ENCODE measurements around the gene INTS4.
"Not testable (repeated sequence)": the region's sequence is repeated elsewhere in the genome, so short reads cannot be mapped to it uniquely, and the experiment has no call there.

The INTS4 gene

GRCh38 chr11:77994434-77995362 is at the start of gene INTS4:
Gene INTS4 (minus strand): TSS chr11:77994668. CDS start chr11:77994643, 25 bp downstream.
- DNase-seq = peak; percentile 100

GRCh38 chr11:78041843-78042440 is 47.5 kb upstream of the INTS4 start:
- no peak for DNase-seq

GRCh38 chr11:78041380-78041719 is 46.9 kb upstream of the INTS4 start:
- not testable (repeated sequence) for DNase-seq

- no peak for DNase-seq
Observed at GRCh38 chr11:78040691-78041379, 46.4 kb upstream of the INTS4 start.

GRCh38 chr11:78039919-78040671 is 45.6 kb upstream of the INTS4 start:
- peak; percentile 73 for DNase-seq

- DNase-seq = no peak
Observed at GRCh38 chr11:78039391-78039918, 45.0 kb upstream of the INTS4 start.

GRCh38 chr11:78038697-78039313 is 44.3 kb upstream of the INTS4 start:
- DNase-seq = no peak

- DNase-seq = no peak
Observed at GRCh38 chr11:78037825-78038620, 43.6 kb upstream of the INTS4 start.

- no peak for DNase-seq
Observed at GRCh38 chr11:78037056-78037455, 42.6 kb upstream of the INTS4 start.

- no peak for DNase-seq
Observed at GRCh38 chr11:78036313-78036712, 41.8 kb upstream of the INTS4 start.

GRCh38 chr11:78034623-78035022 is 40.2 kb upstream of the INTS4 start:
- DNase-seq = no peak

GRCh38 chr11:78033040-78033439 is 38.6 kb upstream of the INTS4 start:
- DNase-seq = no peak

- DNase-seq = no peak
Observed at GRCh38 chr11:78032090-78032489, 37.6 kb upstream of the INTS4 start.

- no peak for DNase-seq
Observed at GRCh38 chr11:78031629-78032028, 37.2 kb upstream of the INTS4 start.

GRCh38 chr11:78030429-78031325 is 36.2 kb upstream of the INTS4 start:
- peak; percentile 92 for DNase-seq

GRCh38 chr11:78028423-78028822 is 34.0 kb upstream of the INTS4 start:
- not testable (repeated sequence) for DNase-seq

- DNase-seq = no peak
Observed at GRCh38 chr11:78027759-78028158, 33.3 kb upstream of the INTS4 start.

GRCh38 chr11:78025378-78025777 is 30.9 kb upstream of the INTS4 start:
- DNase-seq = no peak

- no peak for DNase-seq
Observed at GRCh38 chr11:78023426-78023825, 29.0 kb upstream of the INTS4 start.

All from right hindlimb (tissue), 1 donor.